OCI-LY1 (cell line): ENCODE data around the gene GPR171.

Experiments
- H2AFZ ChIP-seq: fragments of 200-600 bp; sonication (generic), shearing (Covaris generic); 2 replicates; pipeline ENCODE4 v1.6.0; 2014; ENCODE audit warnings: antibody characterized with exemption, mild to moderate bottlenecking, low read length
- H3F3A ChIP-seq: fragments of 200-600 bp; sonication (generic), shearing (Covaris generic); 2 replicates; pipeline ENCODE4 v1.6.0; 2014; ENCODE audit warnings: mild to moderate bottlenecking, antibody characterized with exemption, low read length, moderate library complexity; ENCODE audit not compliant: insufficient read depth
- H3K27ac ChIP-seq: fragments of 200-600 bp; sonication (generic); 2 replicates; pipeline ENCODE4 v1.5.1; 2014; ENCODE audit warnings: low read length, mixed run types, mild to moderate bottlenecking, low read depth; ENCODE audit not compliant: poor library complexity, severe bottlenecking
- H3K27me3 ChIP-seq: fragments of 200-600 bp; sonication (generic); 2 replicates; pipeline ENCODE4 v1.6.0; 2014; ENCODE audit warnings: antibody characterized with exemption, mild to moderate bottlenecking, low read length, moderate library complexity; ENCODE audit not compliant: insufficient read depth
- H3K36me3 ChIP-seq: fragments of 200-600 bp; sonication (generic); 2 replicates; pipeline ENCODE4 v1.6.1; 2014; ENCODE audit warnings: mild to moderate bottlenecking, antibody characterized with exemption, low read length, moderate library complexity, mixed read lengths; ENCODE audit not compliant: insufficient read depth
- H3K4me1 ChIP-seq: fragments of 200-600 bp; sonication (generic); 2 replicates; pipeline ENCODE4 v1.5.1; 2014; ENCODE audit warnings: mild to moderate bottlenecking, low read length, moderate library complexity; ENCODE audit not compliant: insufficient read depth, severe bottlenecking
- H3K4me2 ChIP-seq: fragments of 200-600 bp; sonication (generic), shearing (Covaris generic); 2 replicates; pipeline ENCODE4 v1.6.1; 2014; ENCODE audit warnings: low read length
- H3K4me3 ChIP-seq: fragments of 200-600 bp; sonication (generic); 2 replicates; pipeline ENCODE4 v1.5.1; 2014; ENCODE audit warnings: low read length, low read depth, mild to moderate bottlenecking, mixed read lengths; ENCODE audit not compliant: poor library complexity, severe bottlenecking
- H3K79me2 ChIP-seq: fragments of 200-600 bp; shearing (Covaris generic); 2 replicates; pipeline ENCODE4 v1.6.1; 2016; ENCODE audit warnings: mixed run types, low read length, mixed read lengths; ENCODE audit not compliant: insufficient read depth
- H3K9ac ChIP-seq: fragments of 200-600 bp; sonication (generic), shearing (Covaris generic); 2 replicates; pipeline ENCODE4 v1.6.1; 2014; ENCODE audit warnings: mild to moderate bottlenecking, low read length, mixed read lengths
- H3K9me2 ChIP-seq: fragments of 200-600 bp; sonication (generic), shearing (Covaris generic); 2 replicates; pipeline ENCODE4 v1.6.1; 2014; ENCODE audit warnings: low read depth, mild to moderate bottlenecking, low read length, mixed read lengths
- H3K9me3 ChIP-seq: fragments of 200-600 bp; shearing (Covaris generic); 2 replicates; pipeline ENCODE4 v1.6.1; 2014; ENCODE audit warnings: low read length, mixed read lengths
- H4K20me1 ChIP-seq: fragments of 200-600 bp; sonication (generic), shearing (Covaris generic); 2 replicates; pipeline ENCODE4 v1.6.0; 2016; ENCODE audit warnings: mild to moderate bottlenecking, low read length; ENCODE audit not compliant: insufficient read depth
- CTCF ChIP-seq: fragments of 200-600 bp; sonication (generic), shearing (Covaris generic); IDR thresholded peaks from 2 replicates; pipeline ENCODE4 v1.5.1; 2017; ENCODE audit warnings: mild to moderate bottlenecking, antibody characterized with exemption, low read length, moderate library complexity, mixed read lengths
- EZH2 ChIP-seq: fragments of 200-600 bp; sonication (generic), shearing (Covaris generic); IDR thresholded peaks from 2 replicates; pipeline ENCODE4 v1.8.0; 2017; ENCODE audit warnings: borderline replicate concordance, mixed run types, mild to moderate bottlenecking, antibody characterized with exemption, low read length, moderate library complexity, mixed read lengths

The GPR171 gene

GRCh38 chr3:151199554-151200438 lies 3.2 kb downstream of the GPR171 start:
- Histone ChIP-seq H3K4me1 (peaks cover 9% of the 10 kb centered on the region), H3K27ac (no peak overlapping the region), H3K4me3 (no peak overlapping the region), H3K9ac (no peak overlapping the region), H3K9me3 (no peaks in the 10 kb centered on the region), H3F3A (no peaks in the 10 kb centered on the region), H2AFZ (no peak overlapping the region), H3K27me3 (no peaks in the 10 kb centered on the region), H3K36me3 (no peaks in the 10 kb centered on the region), H3K9me2 (no peaks in the 10 kb centered on the region), H3K4me2 (no peak overlapping the region), H4K20me1 (no peaks in the 10 kb centered on the region), H3K79me2 (no peaks in the 10 kb centered on the region)
- TF ChIP-seq EZH2 (no peak), CTCF (no peak)

GRCh38 chr3:151198849-151199248 lies 4.2 kb downstream of the GPR171 start:
- Histone ChIP-seq H3K79me2 (no peaks in the 10 kb centered on the region), H3K27me3 (no peaks in the 10 kb centered on the region), H3K9me3 (no peaks in the 10 kb centered on the region), H3K4me3 (no peak overlapping the region), H3K4me2 (no peak overlapping the region), H3K9ac (no peak overlapping the region), H3K36me3 (no peaks in the 10 kb centered on the region), H3K9me2 (no peaks in the 10 kb centered on the region), H2AFZ (no peak overlapping the region), H3F3A (no peaks in the 10 kb centered on the region), H4K20me1 (no peaks in the 10 kb centered on the region), H3K4me1 (peaks cover 9% of the 10 kb centered on the region), H3K27ac (no peak overlapping the region)
- TF ChIP-seq EZH2 (no peak), CTCF (no peak)

- Histone ChIP-seq H3K36me3 (no peaks in the 10 kb centered on the region), H3F3A (no peaks in the 10 kb centered on the region), H3K4me2 (no peak overlapping the region), H2AFZ (no peak overlapping the region), H3K27ac (no peak overlapping the region), H3K9me2 (no peaks in the 10 kb centered on the region), H3K9me3 (no peaks in the 10 kb centered on the region), H3K4me1 (peaks cover 7% of the 10 kb centered on the region), H3K27me3 (no peaks in the 10 kb centered on the region), H3K9ac (no peak overlapping the region), H3K4me3 (no peak overlapping the region), H4K20me1 (no peaks in the 10 kb centered on the region), H3K79me2 (no peaks in the 10 kb centered on the region)
- no peak for TF ChIP-seq EZH2
- no peak for TF ChIP-seq CTCF
Measured at GRCh38 chr3:151197981-151198767, 4.8 kb downstream of the GPR171 start.
